GM12878 (cell line): ENCODE measurements around the gene DDR1. TPM values are rescaled to one million over a fixed set of nuclear protein-coding genes. Genes with fewer than 3 reads are reported as not detected.

Experiments used
- ATAC-seq: fragments of 200-7000 bp; cut with Tn5 transposase; 3 replicates; pipeline ENCODE4 v1.9.1; 2020; ENCODE audit warnings: mild to moderate bottlenecking, moderate library complexity
- BruUV-seq: library from RNA; stranded (reverse); fragments of 400-500 nt; replicated peaks from 2 replicates; lab custom pipeline; 2021; lab: Mats Ljungman, UMichigan
- CTCF ChIA-PET: fragments of 300-600 bp; sonication (Branson Sonifier 250); formaldehyde crosslinking; extraction: SDS; loops from one replicate; lab custom pipeline; 2021; ENCODE audit warnings: inconsistent platforms; lab: Yijun Ruan, JAX
- POLR2A ChIA-PET: fragments of 350-600 bp; formaldehyde crosslinking; extraction: SDS; loops from one replicate; lab custom pipeline; 2021; ENCODE audit warnings: inconsistent platforms; lab: Charles Lee
- RAD21 ChIA-PET: fragments of 300-600 bp; sonication (Branson Sonifier 250); formaldehyde crosslinking; loops from one replicate; lab custom pipeline; 2023; ENCODE audit warnings: antibody characterized with exemption; ENCODE audit not compliant: unreplicated experiment; lab: Charles Lee
- SMC1A ChIA-PET: fragments of 300-600 bp; sonication (Branson Sonifier 250); formaldehyde crosslinking; loops from one replicate; lab custom pipeline; 2023; ENCODE audit not compliant: unreplicated experiment, uncharacterized antibody; lab: Charles Lee
- DNase-seq: peaks from one replicate; pipeline ENCODE4 v3.0.0-alpha.2; 2011; ENCODE audit warnings: low read depth, low spot score
- FAIRE-seq: peaks from 3 replicates; lab custom pipeline; 2011; peaks lifted over from hg19 to GRCh38; lab: Jason Lieb, UNC
- H2AFZ ChIP-seq: 2 replicates; pipeline ENCODE4 v1.6.0; 2011; ENCODE audit warnings: low read depth, low read length, control low read depth; ENCODE audit not compliant: control insufficient read depth
- H3K27ac ChIP-seq: 2 replicates; pipeline ENCODE4 v1.5.1; 2011; ENCODE audit warnings: control low read depth; ENCODE audit not compliant: control insufficient read depth, insufficient read depth
- H3K27me3 ChIP-seq, 2 experiments: replicated peaks in 1 of 2; 2 replicates each; pipeline versions ENCODE4 v1.6.0 to v1.6.1; 2011; ENCODE audit warnings: low read length in 1 of 2; ENCODE audit not compliant: control insufficient read depth in 2 of 2, insufficient read depth in 2 of 2
- H3K36me3 ChIP-seq, 2 experiments: 2 replicates each; pipeline ENCODE4 v1.5.1; 2011; ENCODE audit warnings: low read length in 1 of 2; ENCODE audit not compliant: control insufficient read depth in 2 of 2, insufficient read depth in 2 of 2
- H3K4me1 ChIP-seq: 2 replicates; pipeline ENCODE4 v1.6.1; 2011; ENCODE audit warnings: mild to moderate bottlenecking, low read length, moderate library complexity, mixed read lengths; ENCODE audit not compliant: control insufficient read depth, insufficient read depth
- H3K4me2 ChIP-seq: 2 replicates; pipeline ENCODE4 v1.6.0; 2011; ENCODE audit warnings: control low read depth; ENCODE audit not compliant: control insufficient read depth, insufficient read depth
- H3K4me3 ChIP-seq: fragments of 200-600 bp; sonication (generic); 2 replicates; pipeline ENCODE4 v1.5.1; 2016
- H3K79me2 ChIP-seq: 2 replicates; pipeline ENCODE4 v1.6.0; 2011; ENCODE audit warnings: low read length; ENCODE audit not compliant: control insufficient read depth, insufficient read depth
- H3K9ac ChIP-seq: 2 replicates; pipeline ENCODE4 v1.8.0; 2011; ENCODE audit warnings: low read length, control low read depth, mixed read lengths; ENCODE audit not compliant: control insufficient read depth, insufficient read depth
- H3K9me3 ChIP-seq: replicated peaks from 3 replicates; pipeline ENCODE4 v1.5.1; 2011; ENCODE audit warnings: mild to moderate bottlenecking, low read length; ENCODE audit not compliant: control insufficient read depth, insufficient read depth
- H4K20me1 ChIP-seq: 2 replicates; pipeline ENCODE4 v1.6.0; 2011; ENCODE audit not compliant: control insufficient read depth, insufficient read depth
- CBFB ChIP-seq: IDR thresholded peaks from 2 replicates; pipeline ENCODE4 v1.6.1; 2016; ENCODE audit warnings: antibody characterized with exemption, low read depth
- CREM ChIP-seq: IDR thresholded peaks from 2 replicates; pipeline ENCODE4 v1.6.1; 2014; ENCODE audit warnings: antibody characterized with exemption, low read depth
- FOS ChIP-seq: IDR thresholded peaks from 3 replicates; pipeline ENCODE4 v1.6.1; 2011; ENCODE audit warnings: borderline replicate concordance; ENCODE audit not compliant: insufficient read length; ENCODE audit errors: extremely low read depth
- FOXM1 ChIP-seq: IDR thresholded peaks from 2 replicates; pipeline ENCODE4 v1.6.1; 2012; ENCODE audit warnings: low read depth, mild to moderate bottlenecking, inconsistent platforms, low read length, moderate library complexity
- HCFC1 ChIP-seq: fragments of 150-350 bp; IDR thresholded peaks from 2 replicates; pipeline ENCODE4 v1.6.1; 2014; ENCODE audit warnings: low read length
- HDAC2 ChIP-seq: fragments of 200-600 bp; sonication (generic); IDR thresholded peaks from 2 replicates; pipeline ENCODE4 v1.6.1; 2017
- IRF4 ChIP-seq: IDR thresholded peaks from 2 replicates; pipeline ENCODE4 v1.6.1; 2011; ENCODE audit warnings: low read depth, low read length
- IRF5 ChIP-seq: fragments of 450-650 bp; IDR thresholded peaks from 2 replicates; pipeline ENCODE4 v1.6.1; 2017; ENCODE audit warnings: borderline replicate concordance
- KDM1A ChIP-seq: fragments of 200-600 bp; sonication (generic); IDR thresholded peaks from 2 replicates; pipeline ENCODE4 v1.6.1; 2016; ENCODE audit warnings: borderline replicate concordance
- PAX8 ChIP-seq: fragments of 450-650 bp; IDR thresholded peaks from 2 replicates; pipeline ENCODE4 v1.6.1; 2017; ENCODE audit warnings: mild to moderate bottlenecking, moderate library complexity
- PML ChIP-seq: IDR thresholded peaks from 2 replicates; pipeline ENCODE4 v1.6.1; 2012; ENCODE audit warnings: low read length, inconsistent platforms
- RB1 ChIP-seq: fragments of 450-650 bp; formaldehyde crosslinking; IDR thresholded peaks from 2 replicates; pipeline ENCODE4 v1.6.1; 2017; ENCODE audit warnings: mild to moderate bottlenecking, borderline replicate concordance
- SMC3 ChIP-seq: IDR thresholded peaks from 2 replicates; pipeline ENCODE4 v1.6.1; 2011; ENCODE audit warnings: low read length, improper control_type of control experiment, borderline replicate concordance
- STAT1 ChIP-seq: fragments of 450-650 bp; conservative IDR thresholded peaks from 2 replicates; pipeline ENCODE4 v1.6.1; 2014; ENCODE audit warnings: antibody characterized with exemption, mild to moderate bottlenecking
- TBL1XR1 ChIP-seq: IDR thresholded peaks from 2 replicates; pipeline ENCODE4 v1.6.1; 2012; ENCODE audit warnings: low read depth, low read length, improper control_type of control experiment
- ZBED1 ChIP-seq: IDR thresholded peaks from 2 replicates; pipeline ENCODE4 v1.6.1; 2016; ENCODE audit warnings: borderline replicate concordance
- ZBTB33 ChIP-seq: fragments of 450-650 bp; IDR thresholded peaks from 2 replicates; pipeline ENCODE4 v1.6.1; 2017; ENCODE audit warnings: mild to moderate bottlenecking
- WGBS: methylation state at CpG from one replicate; pipeline ENCODE4 v1.1.6; 2016; ENCODE audit warnings: low lambda C conversion rate; ENCODE audit not compliant: insufficient replicate concordance, insufficient coverage; ENCODE audit errors: missing lambda C conversion rate; 5-methylcytosine and 5-hydroxymethylcytosine counted together
- in situ Hi-C: fragments of 300-500 bp; cut with MboI; formaldehyde crosslinking; loops from 9 replicates; pipeline ENCODE4 v1.14.3; 2018; ENCODE audit warnings: mixed read lengths
- intact Hi-C: fragments of 100-400 bp; cut with micrococcal nuclease; formaldehyde crosslinking; loops from one replicate; pipeline ENCODE4 v1.14.2; 2022; ENCODE audit not compliant: unreplicated experiment
- polyA plus RNA-seq, 11 experiments: library from polyadenylated mRNA; depleted of rRNA in 4 of 11; unstranded in 6 of 11; stranded (reverse) in 5 of 11; fragments of >200 nt; fragmentation: Nextera tagmentation in 4 of 11; fragmentation: Illumina TruSeq in 1 of 11; extraction: Ambion mirVana in 4 of 11; extraction: Trizol in 1 of 11; gene quantifications; 1 replicate in 1 of 11; 2 replicates in 10 of 11; pipeline versions ENCODE4 v1.2.1 to v1.2.3, GENCODE V29; 2011 to 2016; ENCODE audit warnings: inconsistent platforms in 2 of 11, missing spikeins in 2 of 11, low read depth in 1 of 11
- total RNA-seq, 4 experiments: library from RNA; depleted of rRNA in 3 of 4; stranded (reverse); fragments of >200 nt in 3 of 4; fragmentation: Illumina TruSeq in 1 of 4; extraction: Trizol in 1 of 4; gene quantifications; 2 replicates each; pipeline versions ENCODE4 v1.2.1 to v1.2.3, GENCODE V29; 2013 to 2021

Gene DDR1
- total and polyA plus RNA-seq, 10 of the 15 experiments (the other 5 are each of a cell fraction or from before 2014, with no cell fraction given): 1.1 to 39.0 (median 11.9) TPM

- no peak overlapping the region for H3K4me2 ChIP-seq
- H3K4me1 ChIP-seq: peaks cover 24% of the 10 kb centered on the region
- H3K79me2 ChIP-seq: peaks cover 10% of the 10 kb centered on the region
- no peak overlapping the region for H3K4me3 ChIP-seq
- no peak overlapping the region for H2AFZ ChIP-seq
- peaks cover 0 to 6% of the 10 kb centered on the region in 2 experiments; a peak in 3 of 4 replicates for H3K36me3 ChIP-seq
- TF ChIP-seq HCFC1 (no peak), STAT1 (no peak), RB1 (no peak), IRF5 (no peak), SMC3 (no peak), CBFB (no peak), IRF4 (no peak), FOS (no peak), KDM1A (no peak), ZBTB33 (no peak), ZBED1 (no peak), PAX8 (no peak), CREM (no peak), FOXM1 (no peak), TBL1XR1 (no peak), HDAC2 (no peak), PML (no peak)
- in situ Hi-C loops (no loop called here), intact Hi-C loops (no loop called here)
- ChIA-PET CTCF (interaction anchor here (1.0 to 6.7 kb wide), 4 partner anchors 21 to 199 kb away, joined by 3 to 71 read pairs (median 4); partner anchors contain the start of gene VARS2), RAD21 (interaction anchor here (3.1 kb wide), 1 partner anchor 26 kb away, joined by 18 read pairs; the partner anchor contains the start of gene VARS2), POLR2A (interaction anchor here (0.9 to 1.8 kb wide), 2 partner anchors 20 to 26 kb away, joined by 4 to 5 read pairs; partner anchors contain the start of genes GTF2H4 and VARS2), SMC1A (interaction anchor here (1.2 to 2.0 kb wide), 3 partner anchors 25 to 59 kb away, joined by 3 to 6 read pairs (median 4); partner anchors contain the start of gene VARS2)
- H3K27me3 ChIP-seq: no peaks in the 10 kb centered on the region
- WGBS: 27% methylated on average over 6 of the region's 6 CpGs
- no peak overlapping the region for H3K27ac ChIP-seq
- no peak for DNase-seq
- H3K9ac ChIP-seq: no peak overlapping the region
- BruUV-seq: no TSS peak
- H3K9me3 ChIP-seq: no peaks in the 10 kb centered on the region
- FAIRE-seq: no peak
- no peak for ATAC-seq
- H4K20me1 ChIP-seq: no peaks in the 10 kb centered on the region
Measured at GRCh38 chr6:30887901-30888815, 3.8 kb downstream of the DDR1 start.
